Stimulated activated naive CD4-positive, alpha-beta T cell (primary cell): ENCODE data around the gene ASCL3.
A peak's percentile ranks its signal among the peaks of the same experiment; 100 is the strongest.
"Not testable (repeated sequence)": the region's sequence is repeated elsewhere in the genome, so short reads cannot be mapped to it uniquely, and the experiment has no call there.

Experiments
- DNase-seq, 6 experiments: peaks; one replicate each; lab custom pipeline; 2025; lab: John Stamatoyannopoulos, UW

ASCL3 gene

DNA sequence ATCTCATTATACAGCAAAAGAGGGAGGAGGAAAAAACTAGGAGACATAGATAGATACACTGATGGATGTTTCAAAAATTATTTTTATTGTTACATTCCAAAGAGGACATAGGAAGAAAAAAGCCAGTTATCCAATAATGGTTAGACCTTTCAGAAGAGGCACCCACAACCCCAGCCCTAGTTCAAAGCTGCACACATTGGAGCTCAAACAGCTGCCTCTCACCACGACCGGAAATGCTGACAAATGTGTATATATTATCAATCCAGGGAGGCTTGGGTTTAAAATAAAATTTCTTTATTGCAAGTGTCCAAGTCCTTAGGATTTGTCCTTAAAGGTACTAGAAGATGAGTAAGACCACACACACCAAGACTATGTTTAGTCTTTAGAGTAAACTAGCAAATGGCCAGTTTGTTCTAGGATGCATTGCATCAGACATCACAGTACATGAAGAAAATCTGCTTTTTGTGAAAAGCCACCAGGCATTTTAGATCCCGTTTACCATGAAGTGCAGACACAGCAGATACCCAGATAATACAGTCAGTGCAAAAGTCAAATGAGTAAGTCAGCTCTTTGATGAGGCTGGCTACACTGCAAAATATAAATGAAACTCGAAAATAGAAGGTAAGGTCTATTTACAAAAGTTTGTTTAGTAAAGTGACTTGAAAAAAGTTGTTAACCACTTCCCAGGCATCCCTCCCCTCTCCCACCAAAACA lies 4.6 kb upstream of the ASCL3 start:
- no peak for DNase-seq

- DNase-seq: no peak
These were observed 1.3 kb downstream of the ASCL3 start for GRCh38 chr11:8941341-8942103.

DNA sequence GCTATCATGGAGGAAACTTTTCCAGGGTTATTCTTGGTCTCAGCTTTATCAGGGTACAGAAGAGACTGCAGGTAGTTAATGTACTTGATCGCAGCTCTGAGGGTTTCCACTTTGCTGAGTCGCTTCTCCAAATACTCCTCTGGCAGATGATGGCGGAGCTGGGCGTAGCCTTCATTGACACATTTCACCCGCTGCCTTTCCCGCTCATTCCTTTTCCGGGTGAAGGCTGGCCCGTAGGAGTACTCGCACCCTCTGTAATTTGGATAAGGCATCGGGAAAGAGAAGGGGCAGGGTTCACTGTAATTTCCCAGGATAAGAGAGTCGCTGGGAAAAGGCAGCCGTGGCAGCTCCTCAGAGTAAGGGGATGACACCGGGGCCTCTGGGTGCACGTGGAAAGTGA lies 5.2 kb downstream of the ASCL3 start:
- DNase-seq: no peak

DNA sequence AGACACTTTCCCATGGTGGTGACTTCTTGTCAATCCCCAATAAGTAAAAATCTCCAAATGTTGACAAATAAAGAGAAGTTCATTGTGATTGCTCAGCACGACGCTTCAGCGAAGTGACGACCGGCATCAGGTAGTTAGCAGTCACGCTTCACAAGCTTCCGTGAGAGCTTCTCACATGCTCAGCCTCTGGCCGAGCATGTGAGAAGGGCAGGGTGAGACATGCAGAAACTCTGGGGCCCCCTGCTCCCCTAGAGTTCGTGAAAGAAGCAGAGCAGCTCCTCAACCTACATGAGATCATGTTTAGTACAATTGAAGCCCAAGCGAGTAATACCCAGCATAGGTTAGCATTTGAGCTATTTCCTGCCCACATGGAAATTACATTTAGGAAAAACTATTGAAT lies 5.7 kb downstream of the ASCL3 start:
- no peak for DNase-seq

GRCh38 chr11:8935789-8936188 lies 7.0 kb downstream of the ASCL3 start:
- not testable (repeated sequence) for DNase-seq

GRCh38 chr11:8934742-8935488 lies 7.9 kb downstream of the ASCL3 start:
- no peak for DNase-seq

DNA sequence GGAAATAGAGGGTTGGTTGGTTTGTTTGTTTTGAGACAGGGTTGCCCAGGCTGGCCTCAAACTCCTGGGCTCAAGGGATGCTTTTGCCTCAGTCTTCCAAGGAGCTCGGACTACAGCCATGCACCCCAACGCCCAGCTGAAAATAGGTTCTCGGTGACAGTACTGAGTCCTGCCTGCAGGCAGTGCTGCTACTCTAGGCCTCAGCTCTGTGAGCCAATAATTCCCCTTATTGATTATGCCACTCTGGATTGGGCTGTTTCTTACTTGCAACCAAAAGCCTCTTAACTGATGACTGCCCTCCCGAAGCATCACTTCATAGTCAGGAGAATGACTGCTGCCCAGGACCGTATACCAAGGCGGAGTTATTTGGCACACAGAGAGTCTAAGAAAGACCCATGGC lies 8.9 kb downstream of the ASCL3 start:
- no peak for DNase-seq

GRCh38 chr11:8932564-8933180 lies 10.1 kb downstream of the ASCL3 start, which contains the start of gene C11orf16:
C11orf16 (minus strand) TSS chr11:8932947; CDS start chr11:8932308, 639 bp downstream.
- no peak for DNase-seq

GRCh38 chr11:8930456-8931175 lies 12.2 kb downstream of the ASCL3 start:
- DNase-seq: no peak

DNA sequence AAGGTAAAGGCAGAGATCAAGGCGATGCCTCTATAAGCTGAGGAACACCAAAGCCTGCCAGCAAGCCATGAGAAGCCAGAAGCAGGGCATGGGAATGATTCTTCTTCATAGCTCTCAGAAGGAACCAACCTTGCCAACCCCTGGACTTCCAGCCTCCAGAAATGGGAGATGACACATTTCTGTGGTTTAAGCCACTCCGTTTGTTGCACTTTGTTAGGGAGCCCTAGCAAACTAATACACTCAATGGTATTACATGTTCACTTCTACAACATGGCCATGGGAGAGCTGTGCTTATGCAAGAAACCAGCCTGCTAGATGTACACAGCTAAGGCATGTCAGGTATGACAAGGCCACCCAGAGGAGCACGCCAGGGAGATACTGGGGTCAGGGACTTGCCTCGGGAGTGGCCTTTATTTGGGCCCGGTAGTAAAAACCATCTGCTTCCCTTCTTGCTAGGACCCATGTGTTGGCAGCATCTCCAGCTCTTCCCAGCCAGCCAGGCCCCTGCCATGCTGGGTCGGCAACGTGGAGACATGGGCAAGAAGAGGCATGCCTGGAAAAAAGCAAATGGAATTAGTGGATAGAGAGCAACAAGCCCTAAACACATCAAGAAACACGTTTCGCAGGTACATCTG lies 13.7 kb downstream of the ASCL3 start:
- no peak for DNase-seq

GRCh38 chr11:8928205-8928604 lies 14.6 kb downstream of the ASCL3 start:
- no peak for DNase-seq

DNA sequence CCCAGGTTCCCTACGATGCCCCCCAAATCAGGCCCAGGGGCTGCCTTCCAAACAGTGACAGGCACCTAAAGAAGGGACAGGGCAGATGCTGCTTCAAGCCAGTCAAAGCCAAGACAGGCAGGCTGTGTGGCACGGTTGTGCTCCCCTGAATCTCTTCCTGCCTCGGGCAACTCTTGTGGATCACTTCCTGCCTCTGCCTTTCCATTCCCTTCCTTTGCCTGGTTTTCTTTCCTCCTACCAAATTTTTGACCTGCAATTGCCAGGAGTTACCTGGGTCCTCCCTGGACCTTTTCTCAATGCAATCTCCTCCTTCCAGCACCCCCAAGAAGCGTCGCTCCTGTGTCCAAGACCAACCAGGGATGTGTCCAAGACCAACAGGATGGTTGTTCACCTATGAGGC lies 15.6 kb downstream of the ASCL3 start:
- no peak for DNase-seq

- DNase-seq: no peak
These were observed 16.6 kb downstream of the ASCL3 start for GRCh38 chr11:8926236-8926635.

GRCh38 chr11:8925711-8926110 lies 17.1 kb downstream of the ASCL3 start:
- DNase-seq: no peak

DNA sequence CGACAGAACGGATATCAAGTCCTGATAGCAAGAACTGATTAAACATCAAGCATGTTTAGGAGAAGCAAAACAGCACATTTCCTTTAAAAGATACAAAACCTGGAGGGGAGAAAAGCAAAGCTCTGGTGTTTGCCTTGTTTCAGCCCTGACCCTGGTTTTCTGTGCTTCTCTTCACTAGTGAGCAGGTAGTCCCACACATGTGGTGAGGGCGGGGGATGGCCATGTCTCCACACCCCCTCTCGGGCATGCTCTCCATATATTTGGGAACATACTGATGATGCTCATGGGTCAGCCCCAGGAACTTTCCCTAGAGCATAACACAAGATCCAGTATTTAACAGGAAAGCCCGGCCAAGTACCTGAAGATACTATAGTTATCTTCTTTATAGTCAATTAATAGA lies 20.1 kb downstream of the ASCL3 start:
- DNase-seq: no peak

- DNase-seq: no peak
These were observed 25.5 kb downstream of the ASCL3 start for GRCh38 chr11:8917157-8917825.

GRCh38 chr11:8914661-8915018 lies 28.2 kb downstream of the ASCL3 start:
- no peak for DNase-seq

DNA sequence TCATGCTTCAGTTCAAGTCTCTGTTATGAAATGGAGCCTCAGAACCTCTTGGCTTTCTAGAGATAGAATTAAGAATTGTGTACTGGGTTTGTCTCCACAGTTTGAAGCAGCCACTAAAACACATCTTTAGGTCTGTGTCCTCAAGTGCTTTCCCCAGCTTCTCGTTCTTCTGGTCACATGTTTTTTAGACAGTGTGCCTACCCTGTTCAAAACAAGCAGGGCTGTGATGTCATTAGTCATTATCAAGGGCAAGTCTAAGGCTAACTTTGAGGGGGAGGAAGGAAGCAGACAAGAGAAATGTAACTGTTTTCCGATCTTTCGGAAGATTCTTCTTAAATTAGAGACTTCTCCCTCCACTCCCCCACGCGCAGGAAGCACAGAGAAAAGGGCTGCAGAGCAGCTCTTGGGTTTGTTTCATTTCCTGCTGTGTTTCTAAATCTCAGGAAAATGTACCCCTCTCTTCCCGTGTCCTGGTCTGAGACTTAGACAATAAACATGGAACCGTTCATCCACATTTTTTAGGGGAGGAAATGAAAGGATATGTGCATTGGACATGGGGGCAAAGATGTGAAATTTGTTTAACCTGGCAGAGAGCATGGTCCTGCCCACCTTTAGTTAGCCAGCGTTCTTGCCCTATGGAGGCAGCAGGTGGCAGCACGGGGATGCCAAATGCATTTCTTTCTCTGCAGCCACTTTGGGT lies 28.7 kb downstream of the ASCL3 start:
- peak in 4 of 6 experiments; percentile 7 to 58 (median 38) for DNase-seq

DNA sequence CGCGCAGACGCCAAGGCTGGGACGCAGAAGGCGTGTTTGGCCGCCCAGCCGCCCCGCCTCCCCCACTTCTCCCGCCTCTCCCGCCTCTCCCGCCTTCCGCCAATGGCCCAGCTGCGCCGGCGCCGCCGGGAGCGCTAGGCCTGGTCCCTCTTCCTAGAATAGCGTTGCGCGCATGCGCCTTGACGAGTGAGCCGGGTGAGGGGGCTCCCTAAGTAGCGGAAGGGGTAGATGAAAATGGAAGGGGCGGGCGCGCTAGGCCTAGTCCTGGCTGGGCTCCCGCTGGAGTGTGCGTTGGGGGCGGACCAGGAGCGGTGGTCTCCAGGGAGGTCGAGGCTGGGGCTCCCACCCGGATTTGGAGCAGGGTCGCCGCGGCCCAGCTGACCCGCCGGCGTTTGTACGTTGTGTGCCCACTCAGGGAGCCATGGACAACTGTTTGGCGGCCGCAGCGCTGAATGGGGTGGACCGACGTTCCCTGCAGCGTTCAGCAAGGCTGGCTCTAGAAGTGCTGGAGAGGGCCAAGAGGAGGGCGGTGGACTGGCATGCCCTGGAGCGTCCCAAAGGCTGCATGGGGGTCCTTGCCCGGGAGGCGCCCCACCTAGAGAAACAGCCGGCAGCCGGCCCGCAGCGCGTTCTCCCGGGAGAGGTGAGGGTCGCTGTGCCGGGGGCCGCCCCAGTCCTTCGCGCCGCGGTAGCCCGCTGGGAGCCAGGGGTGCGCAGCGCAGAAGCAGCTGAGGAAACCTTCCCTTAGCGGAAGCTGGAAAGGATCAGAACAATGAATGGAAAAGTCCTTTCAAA lies 31.6 kb downstream of the ASCL3 start, which contains the start of gene AKIP1:
Gene AKIP1 (plus strand): TSS at position 161 of the 795 bp plus-strand sequence. CDS start 261 bp downstream, at position 422.
- DNase-seq: peak; percentile 40 to 72 (median 65)
